Stimulated activated CD4-positive, alpha-beta T cell treated with anti-CD3 and anti-CD28 coated beads, Interleukin-2, amount 100 ng/mL, for 24 hours (primary cell): ENCODE results near the gene CNTNAP5.

Source experiments
- DNase-seq, 2 donors: peaks; one replicate each; pipeline ENCODE4 v3.0.0-alpha.2; 2020

CNTNAP5 gene

GRCh38 chr2:124485659-124486058 lies 460.6 kb downstream of the CNTNAP5 start:
- no peak for DNase-seq

- no peak for DNase-seq
These were observed 464.6 kb downstream of the CNTNAP5 start for GRCh38 chr2:124489686-124490085.

DNA sequence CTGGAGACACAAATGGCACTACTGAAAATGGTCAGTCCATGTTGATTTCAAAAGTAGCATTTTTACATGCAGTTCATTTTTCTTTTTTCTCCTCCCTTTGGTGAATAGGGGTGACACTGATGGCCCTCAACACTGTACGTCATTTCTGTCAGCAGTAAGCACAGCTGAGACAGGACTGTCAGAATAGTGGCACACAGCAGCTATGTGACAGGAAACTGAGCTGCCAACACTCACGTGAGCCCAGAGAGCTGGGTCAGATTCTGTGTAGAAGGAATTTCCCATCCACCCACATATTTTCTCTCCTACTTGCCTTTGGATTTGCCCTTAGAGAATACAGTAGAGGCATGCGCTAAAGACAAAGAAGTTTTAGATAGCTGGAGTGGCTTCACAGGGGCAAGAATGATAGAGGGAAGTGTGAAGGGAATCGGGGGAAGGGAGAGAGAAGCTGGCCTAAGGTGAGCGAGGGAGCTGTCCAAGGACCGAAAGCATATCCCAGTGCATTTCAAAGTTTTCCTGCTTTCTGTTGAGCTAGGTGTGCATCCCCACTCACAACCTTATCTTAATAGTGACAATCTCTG lies 476.6 kb downstream of the CNTNAP5 start:
- no peak for DNase-seq

DNA sequence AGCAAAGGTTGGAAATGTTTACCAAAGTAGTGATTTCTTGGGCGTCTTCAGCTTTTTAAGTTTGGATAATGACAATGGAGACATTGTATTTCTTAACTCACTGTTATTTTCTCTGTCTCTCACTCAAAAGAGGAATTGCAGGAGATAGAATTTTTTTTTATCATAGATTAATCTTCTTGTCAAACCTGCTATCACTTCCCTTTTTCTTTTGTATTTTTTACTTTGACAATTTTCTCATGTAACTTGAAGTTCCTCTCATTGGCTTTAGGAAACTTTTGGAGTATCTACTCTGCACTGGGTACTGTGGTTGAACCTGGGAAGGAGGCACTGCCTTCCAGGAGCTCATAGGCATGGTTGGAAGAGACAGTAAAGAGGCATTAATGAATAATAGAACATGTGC lies 489.1 kb downstream of the CNTNAP5 start:
- DNase-seq = no peak

DNA sequence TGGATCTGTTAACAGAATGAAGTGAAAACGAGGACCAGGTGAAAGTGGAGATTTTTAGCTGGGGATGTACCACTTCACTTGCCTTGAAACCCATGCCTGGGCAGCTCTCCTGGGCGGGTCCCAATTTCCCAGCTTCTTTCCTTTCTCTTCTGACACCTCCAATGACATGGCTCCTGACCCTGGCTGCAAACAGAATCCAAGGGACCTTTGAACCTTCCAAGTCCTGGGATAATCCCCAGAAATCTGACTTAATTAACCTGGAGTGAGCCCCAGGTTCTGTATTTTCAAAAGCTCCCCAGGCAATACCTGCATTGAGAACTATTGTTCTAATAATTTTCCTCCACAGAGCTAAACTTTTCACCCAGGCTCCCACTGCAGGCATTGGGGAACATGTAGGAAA lies 495.9 kb downstream of the CNTNAP5 start:
- DNase-seq = no peak

DNA sequence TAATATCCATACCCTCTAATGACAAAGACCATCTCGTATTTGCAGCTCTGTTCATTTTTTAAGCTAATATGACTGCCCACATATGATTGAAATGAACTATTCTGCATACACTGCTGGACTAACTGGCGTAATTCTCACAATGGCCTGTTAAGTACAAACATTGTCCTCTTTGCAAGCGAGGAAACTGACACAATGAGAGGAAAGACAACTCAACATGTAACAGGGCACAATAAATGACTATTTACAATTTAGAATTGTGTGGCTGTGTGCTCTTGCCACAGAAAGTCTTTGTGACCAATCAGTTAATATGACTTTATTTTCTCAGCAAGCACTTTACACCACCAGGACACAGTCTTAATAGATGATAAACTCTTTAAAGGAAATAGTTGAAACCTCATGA lies 498.0 kb downstream of the CNTNAP5 start:
- no peak for DNase-seq

DNA sequence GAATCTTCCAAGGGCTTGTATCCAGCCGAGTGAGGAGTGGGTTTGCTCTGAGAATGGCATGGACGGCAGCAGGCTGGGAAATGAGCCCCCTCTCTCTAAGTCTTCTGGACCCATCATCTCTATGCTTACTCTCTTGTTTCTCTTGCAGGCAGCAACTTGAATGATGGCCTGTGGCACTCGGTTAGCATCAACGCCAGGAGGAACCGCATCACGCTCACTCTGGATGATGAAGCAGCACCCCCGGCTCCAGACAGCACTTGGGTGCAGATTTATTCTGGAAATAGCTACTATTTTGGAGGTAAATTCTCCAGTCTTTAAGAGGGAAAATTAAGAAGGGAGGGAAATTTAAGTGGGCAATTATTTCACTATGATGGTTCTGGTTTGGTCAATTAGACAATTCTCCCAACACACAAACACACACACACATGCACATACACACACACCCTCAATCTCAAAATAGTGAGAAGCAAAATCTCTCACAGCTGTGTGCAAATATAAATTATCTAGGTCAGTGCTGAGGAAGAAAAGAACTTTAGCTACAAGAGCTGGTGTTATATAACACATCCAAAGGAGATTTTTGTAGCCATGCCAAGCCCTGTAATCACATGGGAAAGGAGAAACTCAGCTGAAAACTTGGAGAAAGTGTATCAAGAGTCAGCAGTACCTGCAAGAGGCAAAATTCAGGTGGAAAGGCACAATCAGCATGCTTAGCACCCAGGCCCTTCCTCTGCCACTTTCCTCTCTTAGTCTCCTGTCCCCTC lies 499.2 kb downstream of the CNTNAP5 start:
- no peak for DNase-seq

- DNase-seq = no peak
These were observed 501.1 kb downstream of the CNTNAP5 start for GRCh38 chr2:124526221-124526620.

- DNase-seq = no peak
These were observed 505.1 kb downstream of the CNTNAP5 start for GRCh38 chr2:124530203-124530602.

- DNase-seq = no peak
These were observed 508.3 kb downstream of the CNTNAP5 start for GRCh38 chr2:124533226-124533954.

DNA sequence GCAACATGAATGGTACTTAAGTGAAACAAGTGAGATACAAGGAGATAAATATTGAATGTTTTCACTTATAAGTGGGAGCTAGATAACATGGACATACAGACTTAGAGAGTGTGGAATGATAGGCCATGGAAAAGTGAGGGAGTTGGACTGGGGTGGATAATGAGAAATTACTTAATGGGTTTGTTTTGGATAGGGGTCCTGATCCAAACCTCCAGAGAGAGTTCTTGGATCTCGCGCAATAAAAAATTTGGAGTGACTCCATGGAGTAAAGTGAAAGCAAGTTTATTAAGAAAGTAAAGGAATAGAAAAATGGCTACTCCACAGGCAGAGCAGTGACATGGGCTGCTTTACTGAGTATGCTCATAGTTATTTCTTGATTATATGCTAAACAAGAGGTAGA lies 508.9 kb downstream of the CNTNAP5 start:
- no peak for DNase-seq

GRCh38 chr2:124535816-124536215 lies 510.7 kb downstream of the CNTNAP5 start:
- no peak for DNase-seq

- DNase-seq = no peak
These were observed 511.5 kb downstream of the CNTNAP5 start for GRCh38 chr2:124536591-124536990.

GRCh38 chr2:124538549-124538948 lies 513.5 kb downstream of the CNTNAP5 start:
- DNase-seq = no peak

DNA sequence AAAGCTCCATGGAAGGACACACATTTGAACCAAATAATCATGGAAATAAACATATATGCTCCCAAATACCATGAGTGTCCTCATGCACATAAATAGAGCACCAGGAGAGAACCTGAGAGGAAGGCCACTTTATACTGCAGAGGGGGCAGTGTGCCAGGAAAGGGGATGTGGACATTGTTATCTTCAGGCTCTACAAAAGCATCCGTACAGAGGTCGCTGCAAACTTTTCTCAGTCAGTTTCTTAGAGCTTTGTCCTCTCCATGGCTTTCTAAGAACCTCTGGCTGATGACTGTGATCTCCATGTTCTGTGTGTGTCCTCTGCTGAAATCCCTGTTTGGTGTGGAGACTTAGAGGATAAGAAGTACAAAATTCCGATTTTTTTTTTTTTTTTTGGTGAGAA lies 515.7 kb downstream of the CNTNAP5 start:
- no peak for DNase-seq

GRCh38 chr2:124542932-124543640 lies 518.0 kb downstream of the CNTNAP5 start:
- no peak for DNase-seq

DNA sequence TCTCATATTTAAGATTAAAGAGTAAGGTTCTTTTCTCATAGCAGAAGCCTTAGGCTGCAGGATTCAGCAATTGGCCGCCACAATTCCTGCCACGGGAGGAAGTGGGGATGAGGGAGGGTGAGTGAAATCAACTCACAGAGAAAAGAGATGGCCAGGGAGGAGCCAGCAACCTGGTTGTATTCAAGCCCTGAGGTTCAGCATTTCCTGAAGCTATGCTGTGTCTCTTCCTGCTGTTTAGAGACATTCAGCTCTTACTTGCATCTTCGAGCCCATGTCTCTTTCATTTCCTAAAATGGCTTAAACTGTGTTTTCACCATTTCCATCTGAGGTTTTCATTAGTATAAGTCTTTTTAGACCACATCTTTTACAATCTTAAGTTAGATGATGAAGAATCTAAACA lies 522.6 kb downstream of the CNTNAP5 start:
- no peak for DNase-seq

DNA sequence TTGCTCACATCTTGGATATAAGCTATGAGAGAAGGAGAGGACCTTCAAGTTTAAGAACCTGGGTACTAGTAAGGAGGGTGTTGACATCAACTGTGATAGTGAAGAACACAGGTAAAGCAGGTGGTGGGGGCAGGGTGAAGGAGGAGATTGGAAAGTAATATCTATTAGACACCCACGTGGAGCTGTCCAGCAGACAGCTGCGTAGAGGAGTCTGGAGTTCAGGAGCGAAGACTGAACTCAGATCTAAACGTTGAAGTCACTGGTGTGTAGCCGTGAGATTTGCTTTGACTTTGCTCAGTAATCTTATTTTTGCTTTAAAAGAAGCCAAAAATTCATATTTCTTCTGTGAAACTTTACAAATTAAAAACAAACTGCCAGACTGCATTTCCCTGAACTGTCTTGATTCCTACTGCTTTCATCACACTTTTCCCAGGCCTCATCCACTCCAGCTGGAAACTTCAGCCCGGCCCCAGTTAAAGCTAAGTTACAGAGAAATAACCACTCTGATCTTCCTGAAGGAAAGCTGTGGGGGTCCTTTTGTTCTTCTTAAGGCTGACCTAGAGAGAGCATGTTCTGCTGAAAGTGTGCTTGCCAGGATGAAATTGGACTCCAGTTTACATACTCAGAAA lies 533.3 kb downstream of the CNTNAP5 start:
- no peak for DNase-seq

GRCh38 chr2:124559236-124559635 lies 534.1 kb downstream of the CNTNAP5 start:
- DNase-seq = no peak

- DNase-seq = no peak
These were observed 535.6 kb downstream of the CNTNAP5 start for GRCh38 chr2:124560592-124561112.

DNA sequence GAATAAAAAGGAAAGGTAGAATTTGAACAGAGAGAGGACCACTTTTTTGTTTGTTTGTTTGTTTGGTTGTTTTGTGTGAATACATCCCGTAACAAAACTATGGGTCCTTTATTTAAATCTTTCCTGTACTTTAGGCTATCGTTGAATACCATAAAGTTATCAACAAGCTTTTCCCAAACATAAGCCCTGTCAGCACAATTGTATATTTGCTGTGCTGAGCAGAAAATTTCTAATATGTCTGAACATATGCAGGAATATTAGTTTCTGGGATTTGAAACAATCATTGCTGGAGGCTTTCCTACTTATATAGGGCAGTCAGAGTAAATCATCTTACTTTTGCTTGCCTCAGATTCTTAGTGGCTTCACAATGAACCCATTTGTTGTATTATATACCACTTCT lies 536.4 kb downstream of the CNTNAP5 start:
- DNase-seq = no peak

DNA sequence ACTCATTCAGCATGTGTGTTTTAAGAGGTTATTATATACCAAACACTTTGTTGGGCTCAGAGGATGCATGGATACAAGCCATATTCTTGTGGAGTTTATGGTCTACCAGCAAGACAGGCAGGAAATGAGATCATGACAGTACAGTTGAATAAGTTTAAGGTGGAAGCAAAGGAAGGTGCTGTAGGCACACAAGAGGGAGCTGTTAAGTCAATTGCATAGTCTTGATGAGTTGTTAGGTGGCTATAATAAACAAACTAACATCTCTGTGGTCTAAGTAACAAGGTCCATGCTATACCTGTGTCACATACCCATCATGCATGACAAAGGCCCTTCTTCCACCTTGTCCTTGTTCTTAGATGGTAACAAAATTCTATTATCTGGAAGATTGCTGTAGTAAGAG lies 538.3 kb downstream of the CNTNAP5 start:
- no peak for DNase-seq

DNA sequence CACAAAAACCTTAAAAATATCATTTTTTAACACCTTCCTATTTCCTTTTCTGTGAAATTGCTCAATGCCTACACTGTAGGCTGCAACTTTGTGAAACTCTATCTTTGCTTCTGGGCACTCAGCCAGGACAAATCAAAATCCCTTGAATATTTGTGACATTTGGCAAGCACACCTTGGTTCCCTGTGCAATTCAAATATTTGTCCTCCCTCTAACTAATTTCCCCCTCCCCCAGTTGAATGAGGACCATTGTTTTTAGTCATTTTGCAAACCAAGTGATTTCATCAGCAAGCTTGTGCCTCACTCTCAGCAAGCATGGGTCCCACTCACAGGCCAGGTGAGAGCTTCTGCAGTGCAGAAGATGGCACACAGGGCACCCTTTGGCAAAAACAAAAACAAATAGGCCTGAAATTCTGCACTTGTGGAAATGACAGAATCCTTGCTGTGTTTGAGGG lies 541.5 kb downstream of the CNTNAP5 start:
- DNase-seq = no peak
